ENCODE data around the gene FSTL5. TPM values are rescaled to one million over a fixed set of nuclear protein-coding genes. Genes with fewer than 3 reads are reported as not detected.

The FSTL5 gene
- total RNA-seq, 1 donor from 2014 or later = not detected

DNA sequence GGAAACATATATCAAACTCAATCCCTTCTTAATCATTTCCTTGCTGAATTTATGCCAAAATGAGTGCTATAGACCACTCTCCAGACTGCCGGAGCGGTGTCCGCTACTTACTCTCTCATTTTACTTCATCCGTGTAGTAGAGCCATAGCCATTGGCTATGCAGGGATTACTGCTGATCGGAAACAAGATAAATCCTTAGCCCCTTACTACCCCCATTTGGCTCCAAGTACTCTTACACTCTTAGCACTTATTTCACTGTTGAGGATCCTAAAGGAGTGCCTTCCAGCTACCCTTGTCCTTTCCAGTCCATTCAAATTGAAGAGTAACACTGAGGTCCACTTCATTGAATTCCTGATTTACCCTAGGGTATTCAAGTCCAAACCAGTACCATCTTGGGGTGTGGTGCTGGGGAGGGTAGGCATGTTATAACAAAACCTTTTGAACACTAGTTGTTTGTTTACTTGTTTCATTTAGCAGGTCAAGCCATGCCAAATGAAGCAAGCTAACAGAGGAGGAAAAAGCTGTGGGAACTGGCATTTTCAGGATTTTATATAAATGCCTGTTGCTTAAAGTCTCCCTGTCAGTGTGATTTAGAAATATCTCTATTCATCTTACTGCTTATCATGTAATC lies 715.1 kb downstream of the FSTL5 start:
- H3K9me3 Mint-ChIP-seq = no peaks in the 10 kb centered on the region
- no peak overlapping the region for H3K27ac Mint-ChIP-seq

GRCh38 chr4:161444626-161445025 lies 719.2 kb downstream of the FSTL5 start:
- H3K27ac Mint-ChIP-seq = no peak overlapping the region
- DNase-seq = no peak
- intact Hi-C loops (cut with micrococcal nuclease) = no loop called here
- POLR2A ChIA-PET = no interaction called here
- H3K27me3 Mint-ChIP-seq = no peaks in the 10 kb centered on the region
- H3K9me3 Mint-ChIP-seq = no peaks in the 10 kb centered on the region
- ATAC-seq (ENCODE audit: low read depth) = no peak
- H3K4me1 Mint-ChIP-seq = no peaks in the 10 kb centered on the region
- H3K36me3 Mint-ChIP-seq (ENCODE audit: low read depth) = no peaks in the 10 kb centered on the region
- TF ChIP-seq, protein P1, sequence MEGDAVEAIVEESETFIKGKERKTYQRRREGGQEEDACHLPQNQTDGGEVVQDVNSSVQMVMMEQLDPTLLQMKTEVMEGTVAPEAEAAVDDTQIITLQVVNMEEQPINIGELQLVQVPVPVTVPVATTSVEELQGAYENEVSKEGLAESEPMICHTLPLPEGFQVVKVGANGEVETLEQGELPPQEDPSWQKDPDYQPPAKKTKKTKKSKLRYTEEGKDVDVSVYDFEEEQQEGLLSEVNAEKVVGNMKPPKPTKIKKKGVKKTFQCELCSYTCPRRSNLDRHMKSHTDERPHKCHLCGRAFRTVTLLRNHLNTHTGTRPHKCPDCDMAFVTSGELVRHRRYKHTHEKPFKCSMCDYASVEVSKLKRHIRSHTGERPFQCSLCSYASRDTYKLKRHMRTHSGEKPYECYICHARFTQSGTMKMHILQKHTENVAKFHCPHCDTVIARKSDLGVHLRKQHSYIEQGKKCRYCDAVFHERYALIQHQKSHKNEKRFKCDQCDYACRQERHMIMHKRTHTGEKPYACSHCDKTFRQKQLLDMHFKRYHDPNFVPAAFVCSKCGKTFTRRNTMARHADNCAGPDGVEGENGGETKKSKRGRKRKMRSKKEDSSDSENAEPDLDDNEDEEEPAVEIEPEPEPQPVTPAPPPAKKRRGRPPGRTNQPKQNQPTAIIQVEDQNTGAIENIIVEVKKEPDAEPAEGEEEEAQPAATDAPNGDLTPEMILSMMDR (IDR thresholded peaks at IDR 0.05) = no peak
- H3K4me3 Mint-ChIP-seq = no peak overlapping the region
- CTCF ChIA-PET = no interaction called here

More for the DNA sequence above, 715.1 kb downstream of the FSTL5 start:
- intact Hi-C loops (cut with micrococcal nuclease) = no loop called here
- no peak for DNase-seq
- Mint-ChIP-seq H3K27me3 (no peaks in the 10 kb centered on the region), H3K4me1 (no peaks in the 10 kb centered on the region), H3K36me3 (ENCODE audit: low read depth) (no peaks in the 10 kb centered on the region), H3K4me3 (no peak overlapping the region)
- TF ChIP-seq, protein P1 (IDR thresholded peaks at IDR 0.05) = no peak
- CTCF ChIA-PET = no interaction called here
- POLR2A ChIA-PET = no interaction called here
- no peak for ATAC-seq (ENCODE audit: low read depth)

GRCh38 chr4:161442921-161443320 lies 720.9 kb downstream of the FSTL5 start:
- no peak overlapping the region for H3K4me3 Mint-ChIP-seq
- POLR2A ChIA-PET = no interaction called here

GRCh38 chr4:161438096-161438495 lies 725.7 kb downstream of the FSTL5 start:
- peaks cover 8% of the 10 kb centered on the region for H3K9me3 Mint-ChIP-seq
- TF ChIP-seq, protein P1 (IDR thresholded peaks at IDR 0.05) = no peak
- ChIA-PET CTCF (no interaction called here), POLR2A (no interaction called here)
- no peaks in the 10 kb centered on the region for H3K27me3 Mint-ChIP-seq
- intact Hi-C loops (cut with micrococcal nuclease) = no loop called here
- H3K36me3 Mint-ChIP-seq (ENCODE audit: low read depth) = no peaks in the 10 kb centered on the region
- H3K4me3 Mint-ChIP-seq = no peak overlapping the region
- H3K4me1 Mint-ChIP-seq = no peaks in the 10 kb centered on the region
- ATAC-seq (ENCODE audit: low read depth) = no peak
- H3K27ac Mint-ChIP-seq = no peak overlapping the region
- no peak for DNase-seq

More at GRCh38 chr4:161442921-161443320, 720.9 kb downstream of the FSTL5 start:
- DNase-seq = no peak
- ATAC-seq (ENCODE audit: low read depth) = no peak
- TF ChIP-seq, protein P1 (IDR thresholded peaks at IDR 0.05) = no peak
- Mint-ChIP-seq H3K36me3 (ENCODE audit: low read depth) (no peaks in the 10 kb centered on the region), H3K27me3 (no peaks in the 10 kb centered on the region), H3K27ac (no peak overlapping the region), H3K4me1 (no peaks in the 10 kb centered on the region), H3K9me3 (peaks cover under 1% of the 10 kb centered on the region)
- CTCF ChIA-PET = no interaction called here
- intact Hi-C loops (cut with micrococcal nuclease) = no loop called here

GRCh38 chr4:161428180-161428965 lies 735.4 kb downstream of the FSTL5 start:
- H3K27me3 Mint-ChIP-seq = no peaks in the 10 kb centered on the region
- intact Hi-C loops (cut with micrococcal nuclease) = no loop called here
- H3K9me3 Mint-ChIP-seq = no peaks in the 10 kb centered on the region
- ATAC-seq (ENCODE audit: low read depth) = no peak
- H3K36me3 Mint-ChIP-seq (ENCODE audit: low read depth) = no peaks in the 10 kb centered on the region
- DNase-seq = no peak
- POLR2A ChIA-PET = no interaction called here
- no peak overlapping the region for H3K27ac Mint-ChIP-seq
- no peak overlapping the region for H3K4me3 Mint-ChIP-seq
- TF ChIP-seq, protein P1 (IDR thresholded peaks at IDR 0.05) = no peak
- H3K4me1 Mint-ChIP-seq = no peaks in the 10 kb centered on the region
- CTCF ChIA-PET = no interaction called here
